Upper lobe of right lung (tissue), 1 donor: Measurements from ENCODE around the gene FAM217B. TPM values are rescaled to one million over a fixed set of nuclear protein-coding genes. Genes with fewer than 3 reads are reported as not detected.
"Not testable (repeated sequence)": the region's sequence is repeated elsewhere in the genome, so short reads cannot be mapped to it uniquely, and the experiment has no call there.

Source experiments
- ATAC-seq: fragments of 200-7000 bp; cut with Tn5 transposase; one replicate; pipeline ENCODE4 v1.9.1; 2020; ENCODE audit warnings: mild to moderate bottlenecking, moderate library complexity
- DNase-seq: peaks from one replicate; pipeline ENCODE4 v3.0.0-alpha.2; 2020
- H3K27ac ChIP-seq: fragments of 200-600 bp; one replicate; pipeline ENCODE4 v1.8.0; 2022
- H3K27me3 ChIP-seq: fragments of 200-600 bp; one replicate; pipeline ENCODE4 v1.8.0; 2022; ENCODE audit warnings: mild to moderate bottlenecking
- H3K36me3 ChIP-seq: fragments of 200-600 bp; one replicate; pipeline ENCODE4 v1.8.0; 2022
- H3K4me1 ChIP-seq: fragments of 200-600 bp; one replicate; pipeline ENCODE4 v1.8.0; 2022
- H3K4me3 ChIP-seq: fragments of 200-600 bp; one replicate; pipeline ENCODE4 v1.8.0; 2022; ENCODE audit warnings: mild to moderate bottlenecking
- H3K9me3 ChIP-seq: fragments of 200-600 bp; one replicate; pipeline ENCODE4 v1.8.0; 2022
- CTCF ChIP-seq: fragments of 200-600 bp; IDR thresholded peaks from one replicate; pipeline ENCODE4 v1.8.0; 2022; ENCODE audit warnings: antibody characterized with exemption
- intact Hi-C: fragments of 100-400 bp; cut with DNase I; formaldehyde crosslinking; loops from one replicate; pipeline ENCODE4 v1.11.0; 2022
- total RNA-seq: library from RNA; stranded (reverse); fragmentation: NEBNext Ultra II Directional; extraction: Animal tissue kit (Norgen Biotek cat#: 25700); gene quantifications from one replicate; pipeline ENCODE4 v1.2.1, GENCODE V29; 2021
- donor health status: DM: no; HTN: yes; CAD: no; lungs with severe emphysema.

The FAM217B gene
- total RNA-seq, 1 donor from 2014 or later = 24.3 TPM

- H3K27ac ChIP-seq = no peak overlapping the region
- DNase-seq (no peak), ATAC-seq (no peak)
- no peaks in the 10 kb centered on the region for H3K4me1 ChIP-seq
- H3K36me3 ChIP-seq = peaks cover 10% of the 10 kb centered on the region
- no peaks in the 10 kb centered on the region for H3K27me3 ChIP-seq
- no peaks in the 10 kb centered on the region for H3K9me3 ChIP-seq
- H3K4me3 ChIP-seq = no peak overlapping the region
- no peak for TF ChIP-seq CTCF
- intact Hi-C loops = no loop called here
These were observed 14.5 kb downstream of the FAM217B start for GRCh38 chr20:59954718-59955117.

GRCh38 chr20:59955131-59955796 lies 15.1 kb downstream of the FAM217B start:
- Histone ChIP-seq H3K27me3 (no peaks in the 10 kb centered on the region), H3K4me3 (no peak overlapping the region), H3K36me3 (peaks cover 10% of the 10 kb centered on the region), H3K9me3 (no peaks in the 10 kb centered on the region), H3K27ac (no peak overlapping the region), H3K4me1 (no peaks in the 10 kb centered on the region)
- peak; percentile 71 for ATAC-seq
- intact Hi-C loops = no loop called here
- DNase-seq = no peak
- TF ChIP-seq CTCF = peak; percentile 33

GRCh38 chr20:59957568-59957967 lies 17.4 kb downstream of the FAM217B start:
- DNase-seq, H3K36me3 ChIP-seq, H3K27me3 ChIP-seq, H3K27ac ChIP-seq, H3K4me3 ChIP-seq, H3K4me1 ChIP-seq, H3K9me3 ChIP-seq, ATAC-seq, intact Hi-C loops: not testable (repeated sequence)

GRCh38 chr20:59958123-59958522 lies 17.9 kb downstream of the FAM217B start, which contains the start of gene CDH26:
TSS of gene CDH26 (plus strand) at chr20:59958423. CDS start at chr20:59958727, 304 bp downstream.
- Histone ChIP-seq H3K4me3 (no peak within 1 kb of the TSS), H3K27ac (no peak within 1 kb of the TSS), H3K9me3 (no peaks in the 10 kb centered on the region), H3K27me3 (no peaks in the 10 kb centered on the region), H3K4me1 (no peaks in the 10 kb centered on the region), H3K36me3 (no peaks in the 10 kb centered on the region)
- no peak for ATAC-seq
- no peak for TF ChIP-seq CTCF
- intact Hi-C loops = no loop called here
- no peak for DNase-seq

GRCh38 chr20:59958626-59959025 lies 18.4 kb downstream of the FAM217B start:
- intact Hi-C loops = no loop called here
- H3K4me3 ChIP-seq = no peak overlapping the region
- ATAC-seq (no peak), DNase-seq (no peak)
- H3K27me3 ChIP-seq = no peaks in the 10 kb centered on the region
- no peak for TF ChIP-seq CTCF
- H3K4me1 ChIP-seq = no peaks in the 10 kb centered on the region
- no peaks in the 10 kb centered on the region for H3K36me3 ChIP-seq
- H3K27ac ChIP-seq = no peak overlapping the region
- no peaks in the 10 kb centered on the region for H3K9me3 ChIP-seq

GRCh38 chr20:59961423-59961822 lies 21.2 kb downstream of the FAM217B start:
- DNase-seq (no peak), ATAC-seq (no peak)
- no peak overlapping the region for H3K4me3 ChIP-seq
- H3K9me3 ChIP-seq = no peaks in the 10 kb centered on the region
- no peaks in the 10 kb centered on the region for H3K27me3 ChIP-seq
- H3K36me3 ChIP-seq = no peaks in the 10 kb centered on the region
- intact Hi-C loops = no loop called here
- no peaks in the 10 kb centered on the region for H3K4me1 ChIP-seq
- no peak overlapping the region for H3K27ac ChIP-seq
- TF ChIP-seq CTCF = no peak
